Liver (tissue), 3 donors: ENCODE measurements around the gene LENEP.

Experiments used
- ATF3 ChIP-seq: IDR thresholded peaks from 2 replicates; pipeline ENCODE4 v1.6.1; 2016; ENCODE audit warnings: antibody characterized with exemption
- CTCF ChIP-seq: fragments of 150-350 bp; IDR thresholded peaks from 2 replicates; pipeline ENCODE4 v1.5.1; 2017; ENCODE audit warnings: improper control_type of control experiment, low read depth, low read length; ENCODE audit not compliant: missing input control
- TF ChIP-seq, protein P1 (sequence below): IDR thresholded peaks from 2 replicates; pipeline ENCODE4 v1.6.1; 2016; ENCODE audit warnings: antibody characterized with exemption
- donor health status: healthy.
- donor health status: healthy.

DNA sequence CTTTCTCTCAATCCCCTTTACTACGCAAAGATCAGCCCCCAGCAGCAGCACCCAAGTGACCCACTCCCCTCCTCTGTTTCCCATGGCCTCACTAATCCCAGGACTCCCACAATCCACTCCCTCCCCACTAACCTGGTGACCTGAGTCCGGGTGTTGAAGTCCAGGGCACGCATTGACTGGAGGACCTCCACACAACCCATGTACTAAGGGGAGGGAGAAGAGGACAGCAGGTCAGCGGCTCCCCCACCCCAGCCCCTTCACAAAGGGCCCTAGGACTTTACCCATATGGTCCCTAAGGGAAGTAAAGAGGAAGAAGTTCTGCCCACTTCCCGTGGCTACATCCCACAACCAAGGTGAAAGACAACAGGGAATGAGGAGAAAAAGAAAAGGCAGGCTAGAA lies 24.1 kb upstream of the LENEP start:
- no peak for TF ChIP-seq CTCF
- TF ChIP-seq ATF3 = no peak
- TF ChIP-seq, protein P1, sequence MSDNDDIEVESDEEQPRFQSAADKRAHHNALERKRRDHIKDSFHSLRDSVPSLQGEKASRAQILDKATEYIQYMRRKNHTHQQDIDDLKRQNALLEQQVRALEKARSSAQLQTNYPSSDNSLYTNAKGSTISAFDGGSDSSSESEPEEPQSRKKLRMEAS = no peak
